Measurements from ENCODE around the gene CKS2.
"Not testable (repeated sequence)": the region's sequence is repeated elsewhere in the genome, so short reads cannot be mapped to it uniquely, and the experiment has no call there.

Gene CKS2

DNA sequence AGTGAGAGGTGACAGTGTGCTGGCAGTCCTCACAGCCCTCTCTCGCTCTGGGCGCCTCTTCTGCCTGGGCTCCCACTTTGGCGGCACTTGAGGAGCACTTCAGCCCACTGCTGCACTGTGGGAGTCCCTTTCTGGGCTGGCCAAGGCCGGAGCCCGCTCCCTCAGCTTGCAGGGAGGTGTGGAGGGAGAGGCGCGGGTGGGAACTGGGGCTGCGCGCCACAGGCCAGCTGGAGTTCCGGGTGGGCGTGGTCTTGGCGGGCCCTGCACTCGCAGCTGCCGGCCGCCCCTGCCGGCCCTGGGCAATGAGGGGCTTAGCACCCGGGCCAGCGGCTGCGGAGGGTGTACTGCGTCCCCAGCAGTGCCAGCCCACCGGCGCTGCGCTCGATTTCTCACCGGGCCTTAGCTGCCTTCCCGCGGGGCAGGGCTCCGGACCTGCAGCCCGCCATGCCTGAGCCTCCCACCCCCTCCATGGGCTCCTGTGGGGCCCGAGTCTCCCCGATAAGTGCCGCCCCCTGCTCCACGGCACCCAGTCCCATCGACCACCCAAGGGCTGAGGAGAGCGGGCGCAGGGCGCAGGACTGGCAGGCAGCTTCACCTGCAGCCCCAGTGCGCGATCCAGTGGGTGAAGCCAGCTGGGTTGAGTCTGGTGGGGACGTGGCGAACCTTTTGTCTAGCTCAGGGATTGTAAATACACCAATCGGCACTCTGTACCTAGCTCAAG lies 28.6 kb upstream of the CKS2 start:
- H3K27ac ChIP-seq (ENCODE audit: insufficient read depth, low read length, poor library complexity, severe bottlenecking); DNase-seq; H3K4me3 ChIP-seq (ENCODE audit: insufficient read depth, low read depth, low read length, poor library complexity, severe bottlenecking): not testable (repeated sequence)

DNA sequence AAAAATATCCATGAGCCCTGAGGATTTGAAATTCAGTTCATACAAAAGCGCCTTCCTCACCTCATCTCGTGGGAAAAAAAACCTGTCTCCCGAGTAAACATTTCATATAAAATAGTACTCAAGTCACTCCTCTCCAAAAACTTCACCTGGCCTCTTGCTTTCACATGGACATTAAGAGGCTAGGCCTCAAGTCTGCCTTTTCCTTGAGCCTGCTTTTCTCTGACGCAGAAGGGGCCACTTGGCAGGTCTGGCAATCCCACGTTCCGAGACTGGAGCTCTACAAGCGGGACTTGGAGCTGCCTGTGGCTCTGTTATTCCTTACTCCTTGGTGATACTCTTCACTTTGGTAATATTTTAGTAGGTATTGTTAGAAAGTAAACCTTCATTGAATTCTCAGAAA lies 26.9 kb upstream of the CKS2 start:
- no peak overlapping the region for H3K27ac ChIP-seq (ENCODE audit: insufficient read depth, low read length, poor library complexity, severe bottlenecking)
- H3K9me3 ChIP-seq (ENCODE audit: control insufficient read depth, low read length): no peaks in the 10 kb centered on the region
- H3K4me3 ChIP-seq (ENCODE audit: insufficient read depth, low read depth, low read length, poor library complexity, severe bottlenecking): no peak overlapping the region
- no peaks in the 10 kb centered on the region for H3K27me3 ChIP-seq (replicated peaks; ENCODE audit: control insufficient read depth, insufficient read depth, low read length, poor library complexity, severe bottlenecking)
- H3K36me3 ChIP-seq (ENCODE audit: control insufficient read depth, insufficient read depth, low read length): no peaks in the 10 kb centered on the region
- no peak for DNase-seq
- peaks cover 5% of the 10 kb centered on the region for H3K4me1 ChIP-seq (ENCODE audit: control insufficient read depth, insufficient read depth, low read length, poor library complexity, severe bottlenecking)

More for the DNA sequence above, 28.6 kb upstream of the CKS2 start:
- H3K9me3 ChIP-seq (ENCODE audit: control insufficient read depth, low read length); H3K36me3 ChIP-seq (ENCODE audit: control insufficient read depth, insufficient read depth, low read length); H3K4me1 ChIP-seq (ENCODE audit: control insufficient read depth, insufficient read depth, low read length, poor library complexity, severe bottlenecking); H3K27me3 ChIP-seq (replicated peaks; ENCODE audit: control insufficient read depth, insufficient read depth, low read length, poor library complexity, severe bottlenecking): not testable (repeated sequence)

DNA sequence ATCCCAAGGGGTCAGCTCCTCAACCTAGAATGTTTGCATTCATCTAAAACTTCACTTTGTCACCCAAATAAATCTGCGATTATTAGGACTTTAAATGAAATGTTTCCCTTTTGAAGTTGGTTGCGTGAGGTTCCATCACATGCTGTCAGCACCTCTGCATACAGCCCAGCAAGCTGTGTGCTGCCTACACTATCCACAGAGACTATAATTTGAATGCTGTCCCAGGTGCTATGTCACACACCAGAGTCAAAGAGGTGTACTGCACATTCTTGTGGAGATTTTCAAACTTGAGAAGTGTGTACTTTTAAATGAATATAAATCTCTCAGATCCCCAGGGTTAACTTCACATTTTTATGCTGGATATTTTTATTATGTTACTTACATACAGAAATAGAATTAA lies 19.3 kb upstream of the CKS2 start:
- Histone ChIP-seq H3K4me3 (ENCODE audit: insufficient read depth, low read depth, low read length, poor library complexity, severe bottlenecking) (no peak overlapping the region), H3K27me3 (replicated peaks; ENCODE audit: control insufficient read depth, insufficient read depth, low read length, poor library complexity, severe bottlenecking) (no peaks in the 10 kb centered on the region), H3K36me3 (ENCODE audit: control insufficient read depth, insufficient read depth, low read length) (no peaks in the 10 kb centered on the region), H3K4me1 (ENCODE audit: control insufficient read depth, insufficient read depth, low read length, poor library complexity, severe bottlenecking) (no peaks in the 10 kb centered on the region), H3K27ac (ENCODE audit: insufficient read depth, low read length, poor library complexity, severe bottlenecking) (no peak overlapping the region), H3K9me3 (ENCODE audit: control insufficient read depth, low read length) (no peaks in the 10 kb centered on the region)
- DNase-seq: no peak

DNA sequence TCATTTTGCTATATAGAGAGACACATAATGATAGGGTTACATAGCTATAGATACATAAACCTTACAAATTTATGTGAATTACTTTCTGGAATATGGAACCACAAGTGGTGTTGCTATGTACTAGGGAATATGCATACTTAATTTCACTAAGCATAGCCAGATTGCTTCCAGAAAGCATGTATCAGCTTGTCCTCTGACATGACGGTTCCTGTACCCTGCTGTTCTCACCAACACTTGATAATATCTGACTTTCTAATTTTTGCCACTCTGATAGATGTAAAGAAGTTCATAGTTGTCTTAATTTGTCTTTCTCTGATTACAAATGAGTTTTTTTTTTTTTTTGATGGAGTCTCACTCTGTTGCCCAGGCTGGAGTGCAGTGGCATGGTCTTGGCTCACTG lies 18.0 kb upstream of the CKS2 start:
- no peak for DNase-seq
- no peaks in the 10 kb centered on the region for H3K9me3 ChIP-seq (ENCODE audit: control insufficient read depth, low read length)
- H3K4me3 ChIP-seq (ENCODE audit: insufficient read depth, low read depth, low read length, poor library complexity, severe bottlenecking): no peak overlapping the region
- no peaks in the 10 kb centered on the region for H3K36me3 ChIP-seq (ENCODE audit: control insufficient read depth, insufficient read depth, low read length)
- H3K4me1 ChIP-seq (ENCODE audit: control insufficient read depth, insufficient read depth, low read length, poor library complexity, severe bottlenecking): no peaks in the 10 kb centered on the region
- no peak overlapping the region for H3K27ac ChIP-seq (ENCODE audit: insufficient read depth, low read length, poor library complexity, severe bottlenecking)
- no peaks in the 10 kb centered on the region for H3K27me3 ChIP-seq (replicated peaks; ENCODE audit: control insufficient read depth, insufficient read depth, low read length, poor library complexity, severe bottlenecking)

DNA sequence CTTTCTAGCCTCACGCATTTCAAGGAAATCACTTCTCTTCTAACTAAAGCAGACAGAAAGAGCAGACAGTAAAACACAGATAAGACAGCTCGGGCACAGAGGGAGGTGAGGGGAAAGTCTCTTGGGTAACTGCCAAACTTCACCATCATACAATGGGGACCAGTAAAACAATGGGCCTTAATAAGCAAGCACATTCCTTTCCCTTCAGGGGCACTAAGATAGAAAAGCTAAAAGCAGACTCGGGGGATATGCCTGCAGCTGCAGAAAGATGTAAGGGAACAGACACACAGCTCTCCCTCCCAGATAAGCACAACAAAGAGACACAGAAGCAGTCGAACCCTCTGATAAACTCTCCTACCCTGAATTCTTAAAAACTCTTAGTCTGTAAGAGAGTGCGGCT lies 15.6 kb upstream of the CKS2 start:
- Histone ChIP-seq H3K27me3 (replicated peaks; ENCODE audit: control insufficient read depth, insufficient read depth, low read length, poor library complexity, severe bottlenecking) (no peaks in the 10 kb centered on the region), H3K27ac (ENCODE audit: insufficient read depth, low read length, poor library complexity, severe bottlenecking) (no peak overlapping the region), H3K4me3 (ENCODE audit: insufficient read depth, low read depth, low read length, poor library complexity, severe bottlenecking) (no peak overlapping the region), H3K9me3 (ENCODE audit: control insufficient read depth, low read length) (no peaks in the 10 kb centered on the region), H3K36me3 (ENCODE audit: control insufficient read depth, insufficient read depth, low read length) (no peaks in the 10 kb centered on the region), H3K4me1 (ENCODE audit: control insufficient read depth, insufficient read depth, low read length, poor library complexity, severe bottlenecking) (no peaks in the 10 kb centered on the region)
- no peak for DNase-seq

DNA sequence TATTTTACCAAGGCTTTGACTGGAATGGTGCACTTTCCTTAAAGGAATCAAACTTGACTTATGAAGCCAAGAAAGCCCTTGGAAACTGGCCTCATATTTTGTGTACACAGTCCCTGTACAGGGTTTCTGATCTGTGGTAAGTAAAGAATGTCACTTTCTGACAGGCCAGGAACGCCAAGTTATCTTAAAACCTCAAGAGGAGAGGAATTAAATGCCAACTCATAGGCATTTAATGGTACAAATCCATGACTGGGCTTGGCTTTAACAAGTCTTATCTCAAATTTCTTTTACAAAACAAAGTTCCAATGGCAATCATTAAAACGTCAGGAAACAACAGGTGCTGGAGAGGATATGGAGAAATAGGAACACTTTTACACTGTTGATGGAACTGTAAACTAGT lies 9.0 kb upstream of the CKS2 start:
- not testable (repeated sequence) for H3K4me1 ChIP-seq (ENCODE audit: control insufficient read depth, insufficient read depth, low read length, poor library complexity, severe bottlenecking); H3K4me3 ChIP-seq (ENCODE audit: insufficient read depth, low read depth, low read length, poor library complexity, severe bottlenecking); DNase-seq; H3K27ac ChIP-seq (ENCODE audit: insufficient read depth, low read length, poor library complexity, severe bottlenecking); H3K36me3 ChIP-seq (ENCODE audit: control insufficient read depth, insufficient read depth, low read length); H3K9me3 ChIP-seq (ENCODE audit: control insufficient read depth, low read length); H3K27me3 ChIP-seq (replicated peaks; ENCODE audit: control insufficient read depth, insufficient read depth, low read length, poor library complexity, severe bottlenecking)

DNA sequence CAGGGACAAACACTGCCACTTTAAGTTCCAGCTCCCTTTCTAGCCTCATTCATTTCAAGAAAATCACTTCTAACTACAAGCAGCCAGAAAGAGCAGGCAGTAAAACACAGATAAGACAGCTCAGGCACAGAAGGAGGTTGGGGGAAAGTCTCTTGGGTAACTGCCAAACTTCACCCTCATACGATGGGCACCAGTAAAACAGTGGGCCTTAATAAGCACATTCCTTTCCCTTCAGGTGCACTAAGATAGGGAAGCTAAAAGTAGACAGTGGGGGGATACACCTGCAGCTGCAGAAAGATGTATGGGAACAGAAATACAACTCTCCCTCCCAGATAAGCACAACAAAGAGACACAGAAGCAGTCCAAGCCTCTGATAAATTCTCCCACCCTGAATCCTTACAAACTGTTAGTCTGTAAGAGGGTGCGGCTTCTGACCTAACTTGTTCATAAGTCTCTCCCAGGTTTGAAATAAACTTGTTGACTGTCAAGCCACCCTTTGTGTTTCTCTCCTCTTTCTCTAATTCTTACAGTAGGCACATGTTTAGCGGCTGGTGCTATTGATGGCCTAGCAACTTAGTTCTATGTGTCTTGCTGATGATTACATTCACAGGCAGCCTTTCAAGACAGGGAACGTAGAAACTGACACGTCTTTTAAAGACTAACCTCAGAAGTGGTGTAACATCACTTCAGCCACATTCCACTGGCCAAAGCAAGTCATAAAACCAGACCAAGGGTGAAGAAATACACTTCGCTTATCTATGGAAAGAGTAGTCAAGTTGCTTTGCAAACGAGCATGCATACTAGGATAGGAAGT lies 6.8 kb upstream of the CKS2 start:
- no peak for DNase-seq
- Histone ChIP-seq H3K4me1 (ENCODE audit: control insufficient read depth, insufficient read depth, low read length, poor library complexity, severe bottlenecking) (no peaks in the 10 kb centered on the region), H3K27ac (ENCODE audit: insufficient read depth, low read length, poor library complexity, severe bottlenecking) (no peak overlapping the region), H3K27me3 (replicated peaks; ENCODE audit: control insufficient read depth, insufficient read depth, low read length, poor library complexity, severe bottlenecking) (no peaks in the 10 kb centered on the region), H3K36me3 (ENCODE audit: control insufficient read depth, insufficient read depth, low read length) (no peaks in the 10 kb centered on the region), H3K4me3 (ENCODE audit: insufficient read depth, low read depth, low read length, poor library complexity, severe bottlenecking) (no peak overlapping the region), H3K9me3 (ENCODE audit: control insufficient read depth, low read length) (no peaks in the 10 kb centered on the region)

DNA sequence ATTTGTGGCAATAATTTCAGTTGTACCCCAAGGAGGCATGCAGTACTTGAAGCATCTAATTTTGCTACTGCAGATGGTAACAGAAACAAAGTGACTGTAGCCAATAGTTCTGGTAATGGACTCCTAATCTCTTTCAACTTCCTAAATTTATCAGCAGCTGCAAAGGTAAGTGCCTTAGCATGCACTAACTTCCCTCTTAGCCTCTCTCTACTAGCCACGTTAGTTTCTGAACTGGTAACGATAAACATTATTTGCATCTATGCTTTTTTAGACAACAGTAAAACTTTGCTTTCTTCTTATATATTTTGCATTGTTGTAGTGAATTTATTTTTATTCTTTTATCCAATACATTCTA lies 6.2 kb upstream of the CKS2 start:
- no peak overlapping the region for H3K4me3 ChIP-seq (ENCODE audit: insufficient read depth, low read depth, low read length, poor library complexity, severe bottlenecking)
- DNase-seq: no peak
- H3K4me1 ChIP-seq (ENCODE audit: control insufficient read depth, insufficient read depth, low read length, poor library complexity, severe bottlenecking): peaks cover 3% of the 10 kb centered on the region
- H3K9me3 ChIP-seq (ENCODE audit: control insufficient read depth, low read length): no peaks in the 10 kb centered on the region
- no peaks in the 10 kb centered on the region for H3K36me3 ChIP-seq (ENCODE audit: control insufficient read depth, insufficient read depth, low read length)
- H3K27me3 ChIP-seq (replicated peaks; ENCODE audit: control insufficient read depth, insufficient read depth, low read length, poor library complexity, severe bottlenecking): no peaks in the 10 kb centered on the region
- H3K27ac ChIP-seq (ENCODE audit: insufficient read depth, low read length, poor library complexity, severe bottlenecking): no peak overlapping the region

DNA sequence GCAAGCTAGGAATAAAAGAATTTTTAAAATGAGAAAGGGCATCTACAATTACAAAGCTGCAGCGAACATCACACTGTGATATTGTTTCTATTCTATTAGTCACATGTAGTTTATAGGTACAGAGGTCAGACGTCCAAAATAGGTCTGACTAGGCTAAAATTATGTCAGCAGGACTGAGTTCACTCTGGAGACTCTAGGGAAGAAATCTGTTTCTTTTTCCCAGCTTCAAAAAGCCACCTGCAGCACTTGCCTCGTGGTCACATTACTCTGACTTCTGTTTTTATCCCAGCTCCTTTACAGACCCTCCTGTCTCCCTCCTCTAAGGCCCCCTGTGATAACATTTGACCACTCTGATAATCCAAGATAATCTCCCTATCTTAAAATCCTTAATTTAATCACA lies 5.1 kb upstream of the CKS2 start:
- no peaks in the 10 kb centered on the region for H3K9me3 ChIP-seq (ENCODE audit: control insufficient read depth, low read length)
- no peaks in the 10 kb centered on the region for H3K36me3 ChIP-seq (ENCODE audit: control insufficient read depth, insufficient read depth, low read length)
- no peaks in the 10 kb centered on the region for H3K27me3 ChIP-seq (replicated peaks; ENCODE audit: control insufficient read depth, insufficient read depth, low read length, poor library complexity, severe bottlenecking)
- H3K4me3 ChIP-seq (ENCODE audit: insufficient read depth, low read depth, low read length, poor library complexity, severe bottlenecking): no peak overlapping the region
- DNase-seq: no peak
- no peak overlapping the region for H3K27ac ChIP-seq (ENCODE audit: insufficient read depth, low read length, poor library complexity, severe bottlenecking)
- peaks cover 11% of the 10 kb centered on the region for H3K4me1 ChIP-seq (ENCODE audit: control insufficient read depth, insufficient read depth, low read length, poor library complexity, severe bottlenecking)

DNA sequence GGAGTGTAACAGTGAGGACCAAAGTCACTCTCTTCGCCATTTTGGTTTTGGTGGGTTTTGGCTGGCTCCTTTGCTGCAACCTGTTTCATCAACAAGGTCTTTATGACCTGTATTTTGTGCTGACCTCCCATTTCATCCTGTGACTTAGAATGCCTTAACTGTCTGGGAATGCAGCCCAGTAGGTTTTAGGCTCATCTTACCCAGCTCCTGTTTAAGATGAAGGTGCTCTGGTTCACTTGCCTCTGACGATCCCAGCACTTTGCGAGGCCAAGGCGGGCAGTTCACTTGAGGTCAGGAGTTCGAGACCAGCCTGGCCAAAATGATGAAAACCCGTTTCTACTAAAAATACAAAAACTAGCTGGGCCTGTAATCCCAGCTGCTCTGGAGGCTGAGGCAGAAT lies 1.8 kb upstream of the CKS2 start:
- Histone ChIP-seq H3K9me3 (ENCODE audit: control insufficient read depth, low read length) (no peaks in the 10 kb centered on the region), H3K27ac (ENCODE audit: insufficient read depth, low read length, poor library complexity, severe bottlenecking) (peak overlapping the region; percentile 99), H3K4me1 (ENCODE audit: control insufficient read depth, insufficient read depth, low read length, poor library complexity, severe bottlenecking) (peaks cover 22% of the 10 kb centered on the region), H3K36me3 (ENCODE audit: control insufficient read depth, insufficient read depth, low read length) (no peaks in the 10 kb centered on the region), H3K27me3 (replicated peaks; ENCODE audit: control insufficient read depth, insufficient read depth, low read length, poor library complexity, severe bottlenecking) (no peaks in the 10 kb centered on the region), H3K4me3 (ENCODE audit: insufficient read depth, low read depth, low read length, poor library complexity, severe bottlenecking) (no peak overlapping the region)
- no peak for DNase-seq
